RPMI8226 (cell line): ENCODE data around the gene AFAP1.

Source experiments
- DNase-seq: peaks from one replicate; pipeline ENCODE4 v3.0.0-alpha.2; 2015

Gene AFAP1

DNA sequence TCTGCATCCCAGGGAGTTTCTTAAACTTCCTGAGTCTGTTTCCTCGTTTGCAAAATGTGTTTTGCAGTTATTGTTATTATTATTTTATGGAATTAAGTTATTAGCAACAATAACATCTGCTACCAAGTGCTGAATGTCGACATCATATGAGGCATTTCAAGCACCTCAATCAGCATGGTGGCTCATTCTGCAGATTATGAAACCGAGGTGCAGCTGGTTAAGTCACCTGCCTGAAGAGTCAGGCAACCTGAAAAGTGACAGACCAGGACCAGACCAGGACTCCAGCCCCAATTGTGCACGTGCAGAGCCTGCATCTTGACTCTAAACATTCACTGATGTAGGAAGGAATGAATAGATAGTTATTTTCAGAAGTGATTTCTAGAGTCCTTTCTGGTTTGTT, 99.8 kb downstream of the AFAP1 start:
- DNase-seq = no peak

DNA sequence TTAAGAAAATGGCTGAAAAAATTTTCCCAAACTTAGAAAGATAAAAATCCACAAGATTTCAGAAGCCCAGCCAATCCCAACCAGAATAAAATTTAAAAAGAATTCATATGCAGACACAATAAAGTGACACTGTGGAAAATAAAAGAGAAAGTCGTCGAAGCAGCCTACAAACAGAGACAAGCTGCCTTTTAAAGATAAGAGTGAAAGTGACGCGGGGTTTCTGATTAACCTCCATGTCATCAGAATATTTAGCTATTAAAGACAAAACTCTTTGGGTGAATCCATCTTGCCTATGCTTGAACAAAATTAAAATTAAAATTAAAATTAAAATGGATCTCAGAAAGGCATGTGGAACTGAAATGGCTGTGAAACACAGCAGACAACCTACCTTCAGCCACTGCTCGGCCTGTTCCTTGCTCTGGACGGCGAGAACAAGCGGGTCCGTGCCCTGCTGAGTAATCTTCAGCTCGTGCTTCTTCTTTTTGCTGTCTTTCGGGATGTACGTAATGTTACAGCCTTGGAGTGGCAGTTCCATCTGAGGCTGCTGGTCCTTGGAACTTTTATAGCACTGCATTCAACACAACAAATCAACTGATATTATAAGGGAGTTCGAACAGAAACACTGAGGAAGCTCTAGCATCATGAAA, 101.4 kb downstream of the AFAP1 start:
- no peak for DNase-seq

DNA sequence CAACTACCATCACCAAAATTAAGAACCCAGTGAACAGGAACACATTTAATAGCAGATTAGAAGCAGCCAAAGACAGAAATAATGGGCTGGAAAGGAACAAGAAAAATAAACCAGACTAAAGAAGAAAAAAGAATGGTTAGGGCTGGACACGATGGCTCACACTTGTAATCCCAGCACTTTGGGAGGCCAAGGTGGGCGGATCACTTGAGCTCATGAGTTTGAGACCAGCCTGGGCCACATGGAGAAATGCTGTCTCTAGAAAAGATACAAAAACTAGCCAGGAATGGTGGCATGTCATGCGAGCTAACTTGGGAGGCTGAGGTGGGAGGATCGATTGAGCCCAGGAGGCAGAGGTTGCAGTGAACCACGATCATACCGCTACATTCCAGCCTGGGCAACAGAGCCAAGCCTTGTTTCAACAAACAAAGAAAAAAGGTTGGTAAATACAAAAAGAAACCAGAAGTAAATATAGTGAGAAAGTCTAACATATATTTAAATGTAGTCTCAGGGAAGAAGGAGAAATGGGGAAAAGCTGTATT, 102.0 kb downstream of the AFAP1 start:
- DNase-seq = no peak

DNA sequence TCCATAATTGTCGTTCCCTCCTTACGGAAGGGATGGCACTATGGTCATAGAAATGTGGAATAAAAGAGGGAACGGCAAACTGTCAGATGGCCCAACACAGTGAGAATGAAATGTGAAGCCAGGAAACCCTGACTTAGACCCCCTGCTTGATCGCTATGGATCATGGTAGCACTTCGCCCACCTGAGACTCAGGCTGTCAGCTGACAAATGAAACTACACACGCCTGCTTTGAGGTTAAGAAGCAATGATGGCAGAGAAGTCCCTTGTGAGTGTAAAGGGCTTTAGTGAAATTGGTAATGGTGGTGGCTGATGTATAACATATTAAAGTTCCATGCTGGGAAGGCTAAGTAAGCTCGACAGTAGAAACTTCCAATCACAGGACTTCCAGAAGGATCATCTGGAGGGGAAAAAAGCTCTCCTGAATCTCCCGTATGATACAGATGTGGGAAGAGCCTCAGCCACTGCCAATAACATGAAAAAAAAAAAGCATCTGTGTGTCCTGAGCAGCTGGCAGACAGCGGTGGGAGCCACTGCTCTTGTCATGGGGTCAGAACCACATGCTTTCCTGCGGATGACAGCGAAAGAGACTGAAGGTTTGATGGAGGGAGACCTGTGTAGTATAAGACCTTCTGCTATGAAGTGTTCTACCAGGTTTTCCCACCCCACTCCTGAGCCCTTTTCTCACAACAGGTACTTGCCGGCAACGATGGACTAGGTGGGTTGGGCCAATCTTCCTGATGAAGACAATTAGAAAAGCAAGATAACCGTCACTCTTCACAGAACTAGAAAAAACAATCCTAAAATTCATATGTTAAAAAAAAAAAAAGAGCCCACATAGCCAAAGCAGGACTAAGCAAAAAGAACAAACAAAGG, 107.6 kb downstream of the AFAP1 start:
- no peak for DNase-seq

DNA sequence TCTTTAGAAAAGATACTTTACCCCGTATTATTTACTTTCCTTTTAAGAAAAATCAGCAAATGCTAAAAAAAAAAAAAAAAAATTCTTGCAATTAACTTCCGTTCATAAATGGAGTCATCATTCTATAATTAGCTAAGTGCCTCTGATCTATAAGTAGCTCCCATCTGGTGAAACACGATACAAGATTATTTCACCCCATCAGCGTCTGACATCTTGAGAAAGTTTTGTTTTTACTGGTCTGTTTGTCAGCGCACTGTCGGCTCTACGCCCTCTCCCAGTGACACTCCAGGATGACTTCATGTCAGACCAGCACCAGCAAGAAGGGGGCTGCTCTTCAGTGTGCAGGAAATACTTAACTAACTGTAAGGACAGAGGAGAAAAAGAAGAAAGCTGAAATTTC, 108.3 kb downstream of the AFAP1 start:
- DNase-seq = peak; percentile 15

DNA sequence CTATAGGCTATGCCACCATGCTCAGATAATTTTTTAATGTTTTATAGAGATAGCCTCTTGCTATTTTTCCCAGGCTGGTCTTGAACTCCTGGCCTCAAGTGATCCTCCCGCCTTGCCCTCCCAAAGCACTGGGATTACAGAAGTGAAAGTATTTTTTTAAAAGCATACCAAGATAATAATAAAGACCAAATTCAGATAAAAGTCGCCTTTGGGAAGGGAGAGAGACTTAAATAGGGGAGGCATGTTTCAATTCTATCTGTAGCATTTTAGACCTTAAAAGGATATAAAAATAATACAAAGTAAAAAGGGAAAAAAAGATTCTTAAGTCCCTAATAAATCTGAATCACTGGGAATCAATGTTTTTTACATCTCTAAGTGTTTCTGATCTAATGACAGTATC, 108.9 kb downstream of the AFAP1 start:
- no peak for DNase-seq

DNA sequence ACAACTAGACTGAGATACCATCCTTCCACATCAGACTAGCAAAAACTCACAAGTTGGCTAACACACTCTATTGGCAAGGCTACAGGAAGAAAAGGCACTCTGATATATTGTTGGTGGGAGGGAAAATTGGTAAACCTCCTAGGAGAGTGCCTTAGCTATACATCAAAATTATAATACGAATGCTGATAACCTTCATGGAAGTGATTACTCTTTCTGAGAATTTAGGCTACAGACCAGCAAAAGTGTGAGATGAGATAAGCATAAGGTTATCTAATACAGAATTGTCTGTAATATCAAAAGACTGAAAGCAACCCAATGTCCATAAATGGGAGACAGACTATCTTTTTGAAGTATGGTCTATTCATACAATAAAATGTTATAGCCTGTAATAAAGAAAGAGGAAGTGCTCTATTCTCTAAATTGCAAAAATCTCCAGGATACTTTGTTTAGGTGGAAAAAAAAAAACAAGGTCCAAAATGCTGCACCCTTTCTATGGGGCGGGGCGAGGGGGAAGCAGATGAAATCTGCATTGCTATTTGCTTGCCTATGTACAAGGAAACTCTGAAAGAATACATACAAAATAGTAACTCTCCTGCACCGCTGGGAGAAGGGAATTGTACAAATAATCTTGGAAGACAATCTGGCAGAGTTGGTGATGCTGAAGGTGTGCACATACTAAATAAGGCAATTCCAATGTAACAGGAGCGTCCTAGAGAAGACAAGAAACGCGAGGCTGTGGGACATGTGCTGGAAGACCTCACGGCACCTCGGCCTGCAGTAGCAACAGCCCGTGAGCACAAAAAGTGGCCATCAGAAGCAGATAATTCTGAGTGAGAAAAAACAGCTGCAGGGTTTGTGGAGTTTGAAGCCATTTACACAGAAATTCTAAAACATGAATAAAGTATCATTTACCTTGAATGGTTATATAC, 109.7 kb downstream of the AFAP1 start:
- DNase-seq = no peak

DNA sequence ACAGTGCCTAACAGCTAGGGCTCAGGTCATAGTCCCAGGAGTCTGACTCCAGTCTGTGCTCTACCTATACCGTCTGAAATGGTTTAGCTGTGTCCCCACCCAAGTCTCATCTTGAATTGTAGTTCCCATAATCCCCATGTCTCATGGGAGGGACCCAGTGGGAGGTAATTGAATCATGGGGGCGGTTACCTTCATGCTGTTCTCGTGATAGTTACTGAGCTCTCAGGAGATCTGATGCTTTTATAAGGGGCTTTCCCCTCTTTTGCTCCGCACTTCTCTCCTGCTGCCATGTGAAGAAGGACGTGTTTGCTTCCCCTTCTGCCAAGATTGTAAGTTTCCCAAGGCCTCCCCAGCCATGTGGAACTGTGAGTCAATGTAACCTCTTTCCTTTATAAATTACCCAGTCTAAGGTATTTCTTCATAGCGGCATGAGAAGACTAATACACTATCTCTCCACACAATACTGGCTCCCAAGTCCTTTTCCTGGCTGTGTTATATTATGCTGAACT, 110.8 kb downstream of the AFAP1 start:
- DNase-seq = no peak

DNA sequence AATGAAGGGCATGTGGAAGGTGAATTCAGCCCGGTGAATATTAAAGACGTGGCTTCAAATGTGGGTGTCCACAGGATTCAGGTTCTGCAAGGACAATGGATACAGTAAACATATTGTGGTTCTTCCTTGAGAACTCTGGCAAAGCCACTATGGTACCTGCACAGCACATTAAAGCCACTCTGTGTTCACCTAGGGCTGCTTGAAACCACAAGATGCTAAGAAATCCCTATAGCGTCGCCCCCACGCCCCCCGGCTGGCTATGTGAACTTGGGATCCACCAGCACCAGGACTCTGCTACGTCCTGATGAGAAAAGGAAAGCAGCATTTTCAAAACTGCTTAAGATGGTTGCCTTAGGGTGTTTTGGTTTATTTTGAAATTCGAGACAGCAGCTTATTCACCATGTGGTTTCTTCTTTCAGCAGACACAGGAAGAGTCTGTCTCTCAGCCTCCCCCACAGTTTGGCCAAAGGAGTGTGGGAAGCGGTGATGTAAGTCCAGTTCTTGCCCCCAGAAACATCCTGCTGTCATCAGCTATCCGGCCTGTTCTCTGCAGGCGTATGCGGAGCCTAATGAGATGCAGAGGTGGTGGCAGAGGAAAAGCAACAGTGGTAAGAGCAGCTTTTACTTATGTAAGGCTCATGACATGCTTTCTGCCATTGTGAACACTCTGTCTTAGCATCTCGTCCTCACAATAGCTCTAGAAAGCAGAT, 111.5 kb downstream of the AFAP1 start:
- DNase-seq = no peak

DNA sequence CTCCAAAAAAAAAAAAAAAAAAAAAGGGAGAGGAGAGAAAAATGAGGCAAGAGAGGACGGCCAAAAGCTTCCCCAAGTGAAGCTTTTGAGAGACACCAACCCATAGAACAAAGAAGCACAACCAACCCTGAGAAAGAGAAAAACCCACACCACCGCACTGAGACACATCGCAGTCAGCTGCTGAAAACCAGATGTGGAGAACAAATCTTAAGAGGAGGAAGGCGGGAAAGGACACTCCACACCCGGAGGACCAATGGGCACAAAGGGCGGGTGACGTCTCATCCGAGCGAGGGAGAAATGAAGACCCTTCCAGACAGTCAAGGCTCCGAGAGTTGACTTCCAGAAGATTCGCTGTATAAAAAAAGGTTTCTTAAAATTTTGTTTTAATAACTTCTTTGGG, 112.1 kb downstream of the AFAP1 start:
- DNase-seq = no peak

DNA sequence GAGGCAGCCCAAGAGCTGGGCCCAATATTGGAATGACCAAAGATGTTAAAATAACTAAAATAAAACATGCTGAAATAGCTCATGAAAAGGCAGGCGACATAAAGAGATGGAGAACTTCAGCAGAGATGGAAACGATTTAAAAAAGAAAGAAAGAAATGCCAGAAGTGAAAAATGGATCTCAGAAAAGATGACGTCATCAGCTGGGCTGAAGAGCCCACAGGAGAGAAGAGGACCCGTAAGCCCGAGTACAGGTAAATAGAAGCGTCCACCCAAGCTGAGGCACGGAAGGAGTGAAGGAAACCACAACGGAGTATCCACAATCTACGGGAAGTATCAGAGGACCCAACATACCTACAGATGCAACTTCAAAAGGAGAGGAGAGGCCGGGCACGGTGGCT, 112.8 kb downstream of the AFAP1 start:
- no peak for DNase-seq

DNA sequence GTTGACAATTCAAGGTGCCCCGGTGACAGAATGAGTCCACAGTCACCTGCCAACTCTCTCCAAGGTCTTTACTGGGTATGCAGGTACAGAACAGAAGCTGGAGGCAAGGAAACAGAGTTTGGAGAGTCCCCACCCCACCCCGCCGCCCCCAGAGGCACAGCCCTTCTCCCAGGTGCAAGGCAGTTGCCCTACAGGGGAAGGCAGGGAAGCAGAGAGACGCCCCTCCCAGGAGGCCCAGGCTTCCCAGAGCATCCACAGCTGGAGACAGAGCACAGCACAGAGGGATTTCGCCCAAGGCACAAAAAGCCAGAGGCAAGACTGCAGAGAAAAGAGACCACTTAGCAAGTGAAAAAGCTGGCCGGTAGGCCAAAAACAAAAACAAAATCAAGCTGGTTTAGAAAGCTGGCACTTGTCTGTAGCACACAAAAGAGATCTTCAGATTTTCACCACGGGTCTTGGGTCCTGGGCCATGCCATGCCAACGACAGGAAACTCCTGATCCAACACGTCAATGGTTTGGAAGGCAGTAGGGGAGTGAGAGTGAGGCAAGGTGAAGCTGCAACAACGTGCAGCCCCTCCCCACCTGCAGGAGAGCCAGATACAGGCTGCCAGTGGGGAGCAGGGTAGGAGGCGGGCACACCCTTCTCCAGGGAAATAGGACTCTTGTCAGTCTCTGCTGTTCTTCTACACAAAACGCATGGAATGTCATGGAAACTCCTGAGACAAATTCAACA, 113.3 kb downstream of the AFAP1 start:
- no peak for DNase-seq

DNA sequence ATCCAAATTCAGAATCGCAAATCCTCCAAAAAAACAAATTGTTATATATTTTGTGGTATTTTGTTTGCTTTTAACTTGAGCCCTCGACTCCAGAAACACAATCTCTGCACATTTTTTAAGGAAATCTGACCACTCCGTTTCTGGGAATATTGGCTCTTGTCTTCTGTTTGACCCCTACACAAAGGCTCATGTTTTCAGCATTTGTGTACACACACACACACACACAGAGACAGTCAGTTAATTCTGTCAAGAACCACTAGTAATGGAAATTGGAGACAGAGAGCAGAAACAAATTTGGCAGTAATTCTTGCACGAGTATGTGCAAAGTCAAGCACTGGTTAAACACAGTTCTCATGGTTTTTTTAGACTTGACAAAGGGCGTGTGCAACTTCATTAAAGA, 115.4 kb downstream of the AFAP1 start:
- no peak for DNase-seq

DNA sequence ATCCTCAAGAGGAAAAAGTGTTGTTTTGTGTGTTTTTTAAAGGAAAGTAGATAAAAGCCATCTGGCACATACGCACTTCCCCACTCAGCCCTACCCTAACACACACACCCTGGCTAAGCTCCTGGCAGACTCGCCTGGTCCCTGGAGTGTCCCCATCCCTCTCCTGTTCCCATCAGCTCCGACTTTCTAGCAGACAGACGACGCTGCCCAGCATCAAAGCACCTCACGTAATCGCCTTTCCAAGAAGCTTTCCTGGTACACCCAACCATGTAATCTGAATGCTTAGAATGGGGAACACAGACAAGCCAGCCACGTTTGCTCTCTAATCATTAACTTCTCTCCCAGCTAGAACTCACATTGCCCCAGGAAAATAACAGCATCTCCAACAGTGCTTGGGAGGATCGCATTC, 116.2 kb downstream of the AFAP1 start:
- DNase-seq = no peak

DNA sequence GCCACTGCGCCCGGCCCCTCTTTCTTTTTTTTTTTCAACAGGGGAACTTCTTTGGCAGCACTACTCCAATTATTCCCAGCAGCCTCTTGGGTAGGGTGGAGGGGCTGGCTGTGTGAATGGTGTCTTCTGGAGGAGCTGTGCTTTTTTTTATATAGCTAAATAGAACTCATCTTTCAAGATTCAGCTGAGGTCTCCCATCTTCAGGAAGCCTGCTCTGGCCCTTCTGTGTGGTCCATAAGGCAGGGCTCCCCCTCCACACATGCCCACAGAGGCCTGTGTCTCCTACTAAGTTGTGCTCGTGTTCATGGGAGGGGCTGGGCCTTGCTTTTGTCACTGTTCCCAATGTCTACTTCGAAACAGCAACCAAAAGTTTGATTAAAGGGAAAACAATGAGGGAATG, 116.8 kb downstream of the AFAP1 start:
- no peak for DNase-seq

DNA sequence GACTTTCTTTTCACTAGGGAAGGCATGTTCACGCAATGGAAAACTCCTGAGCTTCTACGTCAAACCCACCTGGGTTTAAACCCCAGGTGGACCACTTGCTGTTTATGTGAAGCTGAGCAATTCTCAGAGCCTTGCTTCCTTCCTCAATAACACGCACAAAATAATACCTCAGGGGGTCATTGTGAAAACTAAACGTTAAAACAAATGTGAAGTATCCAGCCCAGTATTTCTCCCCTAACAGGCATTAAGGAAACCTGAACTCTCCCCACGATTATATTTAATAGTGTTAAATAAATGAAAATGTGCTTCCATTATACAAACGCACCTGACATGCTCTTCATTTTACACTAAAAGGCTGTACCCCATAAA, 117.5 kb downstream of the AFAP1 start:
- no peak for DNase-seq

DNA sequence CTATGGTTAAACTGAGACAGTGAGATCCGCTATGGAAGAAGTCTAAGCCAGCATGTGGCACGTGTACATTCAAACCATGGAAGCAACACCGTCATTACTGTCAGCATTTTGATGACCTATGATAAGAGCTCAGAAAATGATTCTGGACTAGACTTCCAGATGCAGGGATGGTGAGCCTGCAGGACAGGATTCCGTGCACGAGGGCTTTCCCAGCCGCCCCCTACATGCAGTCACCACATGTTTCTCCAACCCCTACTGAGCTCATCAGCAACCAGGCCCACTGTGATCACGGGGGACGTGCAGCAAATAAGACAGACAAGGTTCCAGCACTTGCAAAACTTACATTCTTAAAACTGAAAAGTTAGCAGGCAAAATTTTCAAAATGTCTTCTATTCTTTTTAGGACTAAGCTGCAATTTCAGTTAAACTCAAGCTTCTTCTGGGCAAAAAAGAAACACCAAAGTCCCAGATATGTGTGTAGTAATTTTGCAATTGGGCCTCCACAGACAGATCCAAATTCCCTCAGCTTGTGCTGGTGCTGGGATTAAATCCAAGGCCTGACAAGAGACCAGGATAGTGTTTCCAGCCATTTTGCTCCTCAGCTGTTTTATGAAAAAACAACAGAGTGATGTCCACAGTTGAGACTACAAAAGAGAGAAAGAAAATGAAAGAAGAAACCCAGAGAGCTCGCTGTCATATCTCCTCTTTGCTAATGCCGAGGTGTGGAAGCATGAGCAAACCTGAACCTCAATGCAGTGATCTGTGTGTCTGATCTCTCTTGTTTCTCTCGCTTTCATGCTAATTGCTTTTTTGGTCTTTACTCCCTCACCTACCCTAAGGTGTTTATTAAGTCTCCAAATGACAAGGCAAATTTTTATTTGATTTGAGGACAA, 118.2 kb downstream of the AFAP1 start:
- DNase-seq = no peak

DNA sequence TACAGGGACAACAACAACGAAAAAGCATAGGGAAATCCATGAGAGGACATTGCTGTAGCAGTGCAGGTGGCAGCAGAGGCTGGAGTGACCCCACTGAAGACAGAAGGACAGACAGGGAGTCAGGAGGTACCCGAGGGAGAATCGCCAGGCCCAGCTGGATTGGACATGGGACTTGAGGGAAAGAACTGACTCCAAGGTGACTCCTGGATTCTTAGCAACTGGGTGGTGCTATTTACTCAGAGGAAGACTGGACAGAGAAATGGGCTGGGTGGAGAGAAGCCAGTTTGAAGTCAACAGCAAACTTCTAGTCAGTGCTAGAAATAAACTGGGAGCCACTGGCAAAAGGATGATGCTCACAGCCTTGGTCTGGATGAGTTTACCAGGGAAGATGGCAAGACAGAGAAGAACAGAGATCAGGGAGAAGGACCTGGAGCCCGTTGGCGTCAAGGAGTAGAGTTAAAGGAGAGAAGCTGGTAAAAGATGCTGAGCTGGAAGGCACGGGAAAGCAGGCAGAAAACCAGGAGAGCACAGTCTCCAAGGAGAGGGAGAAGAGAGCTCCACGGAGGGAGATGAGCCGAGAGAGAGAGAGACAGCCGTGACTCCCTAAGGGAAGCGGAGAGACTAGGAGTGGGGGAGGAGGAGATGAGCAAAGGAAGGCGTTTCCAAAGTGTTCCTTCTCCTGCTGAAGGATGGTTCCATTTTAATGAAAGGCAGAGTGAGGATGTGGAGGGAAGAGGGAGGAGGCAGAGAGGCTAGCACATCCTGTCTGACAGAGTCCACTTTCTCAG, 119.4 kb downstream of the AFAP1 start:
- no peak for DNase-seq

DNA sequence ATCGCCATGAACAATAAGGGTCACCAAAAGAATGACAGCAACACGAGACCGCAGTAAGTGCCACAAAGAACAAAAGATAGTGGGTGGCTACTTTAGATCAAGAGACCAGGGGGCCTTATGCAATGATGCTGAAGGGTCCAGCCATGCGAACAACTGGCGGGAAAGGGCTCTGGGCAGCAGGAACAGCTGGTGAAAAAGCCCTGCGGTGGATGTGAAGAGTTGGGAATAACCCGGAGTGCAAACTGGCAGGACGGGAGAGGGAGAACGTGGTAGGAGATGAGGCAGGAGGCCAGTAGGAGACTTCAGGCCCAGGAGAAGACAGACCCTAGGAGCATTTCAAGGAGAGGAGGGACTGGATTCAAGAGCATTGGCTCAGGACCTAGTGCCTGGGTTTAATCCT, 120.2 kb downstream of the AFAP1 start:
- no peak for DNase-seq

DNA sequence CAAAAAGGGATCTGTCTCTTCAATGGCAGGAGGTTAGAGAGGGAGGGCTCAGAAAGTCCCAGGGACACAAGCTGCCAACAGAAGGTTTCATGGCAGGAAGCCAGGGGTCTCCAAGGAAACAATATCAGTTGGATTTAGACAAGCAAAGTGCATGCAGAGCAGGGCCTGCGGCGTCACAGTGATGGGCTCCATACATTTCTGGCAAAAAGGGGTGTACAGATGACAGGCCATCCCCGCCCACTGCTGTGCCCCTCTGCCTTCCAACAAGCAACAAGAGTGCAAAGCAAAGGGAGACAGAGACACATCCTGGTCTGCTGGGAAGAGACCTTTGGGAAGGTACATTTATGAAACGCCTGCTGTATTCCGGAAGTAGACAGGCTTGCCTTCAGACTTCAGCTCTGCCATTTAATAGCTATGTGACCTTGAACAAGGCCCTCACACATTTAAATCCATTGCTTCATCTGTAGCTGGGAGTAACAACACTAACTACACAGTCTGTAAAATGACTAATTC, 121.2 kb downstream of the AFAP1 start:
- DNase-seq = no peak
